Measurements from ENCODE around the gene EXOC6B.

DNA sequence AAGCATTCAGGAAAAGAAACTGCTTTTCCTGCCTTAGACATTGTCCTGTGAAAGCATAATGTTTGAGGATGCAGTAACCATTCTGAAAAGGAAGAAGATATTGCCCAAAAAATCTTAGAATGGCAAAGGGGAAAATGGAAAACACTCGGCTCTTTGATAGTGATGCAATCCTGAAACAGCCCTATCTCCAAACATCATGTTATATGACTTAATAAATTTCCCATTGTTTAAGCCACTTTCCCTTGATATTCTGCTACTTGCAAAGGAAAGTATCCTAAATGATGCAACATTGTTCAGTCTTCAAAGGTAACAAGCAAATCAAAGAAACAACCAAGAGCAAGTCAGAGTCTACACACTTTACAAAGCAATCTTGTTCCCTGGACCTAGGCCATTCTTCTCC, 78.5 kb downstream of the EXOC6B start:
- TF ChIP-seq, protein P1, sequence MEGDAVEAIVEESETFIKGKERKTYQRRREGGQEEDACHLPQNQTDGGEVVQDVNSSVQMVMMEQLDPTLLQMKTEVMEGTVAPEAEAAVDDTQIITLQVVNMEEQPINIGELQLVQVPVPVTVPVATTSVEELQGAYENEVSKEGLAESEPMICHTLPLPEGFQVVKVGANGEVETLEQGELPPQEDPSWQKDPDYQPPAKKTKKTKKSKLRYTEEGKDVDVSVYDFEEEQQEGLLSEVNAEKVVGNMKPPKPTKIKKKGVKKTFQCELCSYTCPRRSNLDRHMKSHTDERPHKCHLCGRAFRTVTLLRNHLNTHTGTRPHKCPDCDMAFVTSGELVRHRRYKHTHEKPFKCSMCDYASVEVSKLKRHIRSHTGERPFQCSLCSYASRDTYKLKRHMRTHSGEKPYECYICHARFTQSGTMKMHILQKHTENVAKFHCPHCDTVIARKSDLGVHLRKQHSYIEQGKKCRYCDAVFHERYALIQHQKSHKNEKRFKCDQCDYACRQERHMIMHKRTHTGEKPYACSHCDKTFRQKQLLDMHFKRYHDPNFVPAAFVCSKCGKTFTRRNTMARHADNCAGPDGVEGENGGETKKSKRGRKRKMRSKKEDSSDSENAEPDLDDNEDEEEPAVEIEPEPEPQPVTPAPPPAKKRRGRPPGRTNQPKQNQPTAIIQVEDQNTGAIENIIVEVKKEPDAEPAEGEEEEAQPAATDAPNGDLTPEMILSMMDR (IDR thresholded peaks at IDR 0.05), result no peak
- no peak for TF ChIP-seq POLR2A (IDR thresholded peaks at IDR 0.05)

All from prostate gland (tissue), 2 donors.